ENCODE data around the gene IFNA17. TPM values are rescaled to one million over a fixed set of nuclear protein-coding genes. Genes with fewer than 3 reads are reported as not detected.
"Not testable (repeated sequence)": the region's sequence is repeated elsewhere in the genome, so short reads cannot be mapped to it uniquely, and the experiment has no call there.

IFNA17 gene
- total RNA-seq, 2 donors from 2014 or later: not detected

DNA sequence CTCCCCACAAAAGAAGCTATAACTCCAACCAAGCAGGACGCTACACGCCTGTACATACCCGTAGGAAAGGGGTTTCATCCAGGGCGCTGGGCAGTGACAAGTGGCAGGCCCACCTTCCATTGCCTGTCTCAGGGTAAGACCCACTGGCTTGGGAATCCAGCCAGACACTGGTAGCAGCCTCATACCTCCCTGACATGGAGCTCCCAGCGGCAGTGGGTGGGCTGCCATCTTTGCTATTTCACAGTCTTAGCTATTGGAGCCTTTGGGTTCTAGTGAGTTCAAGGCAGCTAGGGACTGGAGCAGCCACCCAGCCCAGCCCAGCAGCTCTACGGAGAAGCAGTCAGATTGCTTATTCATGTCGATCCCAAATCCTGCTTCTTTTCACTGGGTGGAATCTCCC lies 17.7 kb downstream of the IFNA17 start:
- H3K36me3 ChIP-seq: no peaks in the 10 kb centered on the region
- no peaks in the 10 kb centered on the region for H3K27me3 ChIP-seq (replicated peaks; ENCODE audit: insufficient read depth)
- no peaks in the 10 kb centered on the region for H3K4me1 ChIP-seq (replicated peaks)
- intact Hi-C loops (cut with DNase I): no loop called here
- no peak overlapping the region for H3K4me3 ChIP-seq
- no peak overlapping the region for H3K27ac ChIP-seq
- TF ChIP-seq POLR2AphosphoS5 (IDR thresholded peaks at IDR 0.05): no peak
- WGBS: 93% methylated on average over 7 of the region's 7 CpGs
- DNase-seq (ENCODE audit: low spot score): no peak
- no peaks in the 10 kb centered on the region for H3K9me3 ChIP-seq

DNA sequence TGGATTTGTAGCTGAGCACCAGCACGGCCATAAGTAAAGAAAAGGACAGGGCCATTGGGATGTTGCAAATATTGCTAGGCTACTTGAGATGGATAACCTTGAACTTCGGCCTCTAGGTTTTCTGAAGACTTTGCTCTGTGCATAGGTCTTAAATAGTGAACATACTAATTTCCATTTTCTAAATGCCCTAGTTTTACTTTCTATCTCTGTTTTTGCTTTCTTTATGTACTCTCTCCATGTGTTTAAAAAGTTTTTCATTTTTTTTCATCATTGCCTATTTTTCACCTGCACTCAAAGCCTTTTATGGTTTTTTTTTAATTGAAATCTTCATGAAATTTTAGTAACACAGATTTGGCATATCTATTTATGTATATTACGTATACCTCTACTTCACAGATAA lies 21.0 kb downstream of the IFNA17 start, which contains the start of gene IFNA10:
Gene IFNA10, minus strand, starts transcription at position 101 of the 400 bp plus-strand sequence. Its CDS starts 46 bp downstream, at position 55.
- H3K27ac ChIP-seq; H3K27me3 ChIP-seq (replicated peaks; ENCODE audit: insufficient read depth); H3K9me3 ChIP-seq; DNase-seq (ENCODE audit: low spot score); intact Hi-C loops (cut with DNase I); H3K4me3 ChIP-seq; H3K4me1 ChIP-seq (replicated peaks); H3K36me3 ChIP-seq: not testable (repeated sequence)
- 88% methylated on average over 3 of the region's 3 CpGs for WGBS

DNA sequence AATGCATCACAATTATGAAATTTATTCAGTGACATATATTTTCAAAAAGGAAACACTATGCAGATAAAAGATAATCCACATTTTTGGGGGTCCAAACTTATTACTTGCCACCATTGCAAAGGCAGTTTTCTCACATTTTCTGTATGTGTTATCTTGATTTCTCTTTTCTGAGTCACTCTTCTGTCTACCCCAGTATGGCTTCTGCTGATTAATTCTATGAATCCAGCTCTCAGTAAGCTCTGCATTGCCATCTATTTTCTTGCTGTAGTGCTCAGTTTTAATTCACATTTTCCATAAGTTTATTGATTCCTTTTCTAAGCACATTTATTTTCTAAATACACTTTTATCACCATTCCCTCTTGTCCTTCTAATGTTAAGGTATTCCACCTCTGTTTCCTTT lies 22.8 kb downstream of the IFNA17 start:
- DNase-seq (ENCODE audit: low spot score): no peak
- intact Hi-C loops (cut with DNase I): no loop called here
- no peak overlapping the region for H3K4me3 ChIP-seq
- TF ChIP-seq, protein P1, sequence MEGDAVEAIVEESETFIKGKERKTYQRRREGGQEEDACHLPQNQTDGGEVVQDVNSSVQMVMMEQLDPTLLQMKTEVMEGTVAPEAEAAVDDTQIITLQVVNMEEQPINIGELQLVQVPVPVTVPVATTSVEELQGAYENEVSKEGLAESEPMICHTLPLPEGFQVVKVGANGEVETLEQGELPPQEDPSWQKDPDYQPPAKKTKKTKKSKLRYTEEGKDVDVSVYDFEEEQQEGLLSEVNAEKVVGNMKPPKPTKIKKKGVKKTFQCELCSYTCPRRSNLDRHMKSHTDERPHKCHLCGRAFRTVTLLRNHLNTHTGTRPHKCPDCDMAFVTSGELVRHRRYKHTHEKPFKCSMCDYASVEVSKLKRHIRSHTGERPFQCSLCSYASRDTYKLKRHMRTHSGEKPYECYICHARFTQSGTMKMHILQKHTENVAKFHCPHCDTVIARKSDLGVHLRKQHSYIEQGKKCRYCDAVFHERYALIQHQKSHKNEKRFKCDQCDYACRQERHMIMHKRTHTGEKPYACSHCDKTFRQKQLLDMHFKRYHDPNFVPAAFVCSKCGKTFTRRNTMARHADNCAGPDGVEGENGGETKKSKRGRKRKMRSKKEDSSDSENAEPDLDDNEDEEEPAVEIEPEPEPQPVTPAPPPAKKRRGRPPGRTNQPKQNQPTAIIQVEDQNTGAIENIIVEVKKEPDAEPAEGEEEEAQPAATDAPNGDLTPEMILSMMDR (IDR thresholded peaks at IDR 0.05): no peak
- TF ChIP-seq POLR2A (IDR thresholded peaks at IDR 0.05): no peak
- TF ChIP-seq POLR2AphosphoS5 (IDR thresholded peaks at IDR 0.05): no peak
- H3K9me3 ChIP-seq: no peaks in the 10 kb centered on the region
- H3K27me3 ChIP-seq (replicated peaks; ENCODE audit: insufficient read depth): no peaks in the 10 kb centered on the region
- no peak overlapping the region for H3K27ac ChIP-seq
- H3K36me3 ChIP-seq: no peaks in the 10 kb centered on the region
- no peaks in the 10 kb centered on the region for H3K4me1 ChIP-seq (replicated peaks)

DNA sequence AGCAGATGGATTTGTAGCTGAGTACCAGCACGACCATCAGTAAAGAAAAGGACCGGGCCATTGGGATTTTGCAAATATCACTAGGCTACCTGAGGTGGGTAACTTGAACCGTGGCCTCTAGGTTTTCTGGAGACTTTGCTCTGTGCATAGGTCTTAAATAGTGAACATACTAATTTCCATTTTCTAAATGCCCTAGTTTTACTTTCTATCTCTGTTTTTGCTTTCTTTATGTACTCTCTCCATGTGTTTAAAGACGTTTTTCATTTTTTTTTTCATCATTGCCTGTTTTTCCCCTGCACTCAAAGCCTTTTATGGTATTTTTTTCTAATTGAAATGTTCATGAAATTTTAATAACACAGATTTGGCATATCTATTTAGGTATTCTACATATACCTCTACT lies 25.9 kb downstream of the IFNA17 start, which contains the start of gene IFNA7:
Gene IFNA7, minus strand, starts transcription at position 101 of the 400 bp plus-strand sequence. Its CDS starts 40 bp downstream, at position 61.
- H3K36me3 ChIP-seq; DNase-seq (ENCODE audit: low spot score); H3K4me1 ChIP-seq (replicated peaks); intact Hi-C loops (cut with DNase I); H3K27me3 ChIP-seq (replicated peaks; ENCODE audit: insufficient read depth); H3K9me3 ChIP-seq; H3K4me3 ChIP-seq; H3K27ac ChIP-seq: not testable (repeated sequence)
- 73% methylated on average over 4 of the region's 4 CpGs for WGBS

DNA sequence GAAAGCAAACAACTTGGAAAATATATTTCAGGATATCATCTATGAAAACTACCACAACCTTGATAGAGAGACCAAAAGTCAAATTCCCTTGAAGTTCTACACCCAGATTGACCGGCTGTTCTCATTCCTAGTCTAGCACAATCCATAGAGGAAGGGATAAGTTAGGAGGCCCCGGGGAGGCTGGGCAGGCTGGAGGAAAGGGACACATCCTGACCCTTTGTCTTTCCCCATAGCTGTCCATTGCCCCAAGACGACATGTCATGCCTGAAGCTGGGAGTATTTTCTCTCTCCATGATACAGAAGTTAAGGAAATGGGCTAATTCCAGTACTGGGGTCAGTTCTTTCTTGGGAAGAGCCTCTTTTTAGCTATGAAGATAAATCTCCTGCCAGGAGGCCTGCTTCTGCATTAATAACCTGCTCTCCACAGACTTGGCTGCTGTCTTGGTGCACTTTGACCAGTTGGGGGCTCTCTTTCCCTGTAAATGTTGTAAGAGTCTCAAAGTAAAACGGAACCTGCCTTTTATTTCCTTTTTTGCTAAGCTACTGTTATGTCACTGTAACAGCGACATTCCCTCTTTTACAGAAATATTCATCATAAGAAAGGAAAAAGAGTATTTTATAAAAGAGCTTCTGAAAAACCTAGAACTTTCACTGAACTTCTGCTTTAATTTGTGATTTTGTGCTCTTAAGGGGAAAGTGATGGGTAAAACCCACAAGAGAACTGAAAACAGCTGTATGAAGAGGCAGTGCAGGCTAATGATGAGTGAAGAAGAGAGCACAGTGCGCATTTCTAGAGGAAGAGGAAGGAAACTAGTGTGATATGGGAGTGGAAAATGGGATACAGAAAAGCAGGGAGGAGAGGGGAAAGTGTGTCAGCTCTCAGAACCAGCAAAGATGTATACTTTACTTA lies 32.9 kb downstream of the IFNA17 start:
- TF ChIP-seq, protein P1 (IDR thresholded peaks at IDR 0.05): peak in 2 of 4 experiments; percentile 23 to 24
- H3K4me1 ChIP-seq (replicated peaks); H3K27me3 ChIP-seq (replicated peaks; ENCODE audit: insufficient read depth); intact Hi-C loops (cut with DNase I); H3K27ac ChIP-seq; H3K4me3 ChIP-seq; H3K9me3 ChIP-seq; DNase-seq (ENCODE audit: low spot score); H3K36me3 ChIP-seq: not testable (repeated sequence)
- WGBS: 45% methylated on average over 6 of the region's 6 CpGs

DNA sequence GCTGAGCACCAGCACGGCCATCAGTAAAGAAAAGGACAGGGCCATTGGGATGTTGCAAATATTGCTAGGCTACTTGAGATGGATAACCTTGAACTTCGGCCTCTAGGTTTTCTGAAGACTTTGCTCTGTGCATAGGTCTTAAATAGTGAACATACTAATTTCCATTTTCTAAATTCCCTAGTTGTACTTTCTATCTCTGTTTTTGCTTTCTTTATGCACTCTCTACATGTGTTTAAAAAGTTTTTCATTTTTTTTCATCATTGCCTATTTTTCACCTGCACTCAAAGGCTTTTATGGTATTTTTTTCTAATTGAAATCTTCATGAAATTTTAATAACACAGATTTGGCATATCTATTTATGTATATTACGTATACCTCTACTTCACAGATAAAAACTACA lies 40.5 kb downstream of the IFNA17 start, which contains the start of gene IFNA4:
Gene IFNA4, minus strand, starts transcription at position 101 of the 400 bp plus-strand sequence. Its CDS starts 56 bp downstream, at position 45.
- H3K4me3 ChIP-seq; H3K4me1 ChIP-seq (replicated peaks); H3K36me3 ChIP-seq; H3K27me3 ChIP-seq (replicated peaks; ENCODE audit: insufficient read depth); H3K27ac ChIP-seq; intact Hi-C loops (cut with DNase I); DNase-seq (ENCODE audit: low spot score); H3K9me3 ChIP-seq: not testable (repeated sequence)
- 87% methylated on average over 3 of the region's 3 CpGs for WGBS

Measured in prostate gland (tissue), 2 donors.